HL-60/S4 treated with retinoic acid at 250 ng/mL for 4 days and 3 days (cell line): Measurements from ENCODE around the gene GAPDHS.

Experiments
- in situ Hi-C: fragments of 300-500 bp; cut with MboI; formaldehyde crosslinking; loops from 2 replicates; pipeline ENCODE4 v1.7.0; 2022; ENCODE audit warnings: low sequenced_read_pairs

GAPDHS gene

GRCh38 chr19:35582760-35583159, 49.5 kb downstream of the GAPDHS start:
- in situ Hi-C loops: no loop called here

GRCh38 chr19:35585848-35586247, 52.6 kb downstream of the GAPDHS start, which contains the start of gene PMIS2:
PMIS2 (plus strand) TSS chr19:35586173; CDS start chr19:35586260, 87 bp downstream.
- in situ Hi-C loops: no loop called here

GRCh38 chr19:35587321-35587720, 54.1 kb downstream of the GAPDHS start:
- in situ Hi-C loops: no loop called here

- in situ Hi-C loops: no loop called here
Observed at GRCh38 chr19:35590875-35591274, 57.6 kb downstream of the GAPDHS start.

- in situ Hi-C loops: no loop called here
Observed at GRCh38 chr19:35592226-35592625, 59.0 kb downstream of the GAPDHS start.
